ENCODE results near the gene POLR2I. TPM values are rescaled to one million over a fixed set of nuclear protein-coding genes. Genes with fewer than 3 reads are reported as not detected.
A peak's percentile ranks its signal among the peaks of the same experiment; 100 is the strongest.

The POLR2I gene
- total and polyA plus RNA-seq, 2 of the 13 experiments (the other 11 are each of a cell fraction or from before 2014, with no cell fraction given), result 40.5 to 104 TPM

GRCh38 chr19:36115453-36116343, 1.0 kb upstream of the POLR2I start, which contains the start of gene TBCB (continued):
- no peak for TF ChIP-seq GABPA (IDR thresholded peaks at IDR 0.05; ENCODE audit: low read depth, low read length)
- TF ChIP-seq GABPA (CRISPR knock-in tag; IDR thresholded peaks at IDR 0.05; ENCODE audit: low read depth), result peak; percentile 3; the same call in 1 of the 2 replicates
- 0 out of 2 replicates have a peak, but pooled peaks have one; percentile 24 for TF ChIP-seq NCOR1 (IDR thresholded peaks at IDR 0.05; ENCODE audit: borderline replicate concordance, low read length)
- TF ChIP-seq, protein P1, sequence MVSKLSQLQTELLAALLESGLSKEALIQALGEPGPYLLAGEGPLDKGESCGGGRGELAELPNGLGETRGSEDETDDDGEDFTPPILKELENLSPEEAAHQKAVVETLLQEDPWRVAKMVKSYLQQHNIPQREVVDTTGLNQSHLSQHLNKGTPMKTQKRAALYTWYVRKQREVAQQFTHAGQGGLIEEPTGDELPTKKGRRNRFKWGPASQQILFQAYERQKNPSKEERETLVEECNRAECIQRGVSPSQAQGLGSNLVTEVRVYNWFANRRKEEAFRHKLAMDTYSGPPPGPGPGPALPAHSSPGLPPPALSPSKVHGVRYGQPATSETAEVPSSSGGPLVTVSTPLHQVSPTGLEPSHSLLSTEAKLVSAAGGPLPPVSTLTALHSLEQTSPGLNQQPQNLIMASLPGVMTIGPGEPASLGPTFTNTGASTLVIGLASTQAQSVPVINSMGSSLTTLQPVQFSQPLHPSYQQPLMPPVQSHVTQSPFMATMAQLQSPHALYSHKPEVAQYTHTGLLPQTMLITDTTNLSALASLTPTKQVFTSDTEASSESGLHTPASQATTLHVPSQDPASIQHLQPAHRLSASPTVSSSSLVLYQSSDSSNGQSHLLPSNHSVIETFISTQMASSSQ (IDR thresholded peaks at IDR 0.05; ENCODE audit: low read depth), result no peak
- TF ChIP-seq, protein P1 (CRISPR knock-in tag; IDR thresholded peaks at IDR 0.05; ENCODE audit: borderline replicate concordance), result 0 out of 2 replicates have a peak, but pooled peaks have one; percentile 37
- TF ChIP-seq USF2 (IDR thresholded peaks at IDR 0.05; ENCODE audit: low read depth, low read length), result no peak
- TF ChIP-seq USF2 (CRISPR knock-in tag; IDR thresholded peaks at IDR 0.05; ENCODE audit: borderline replicate concordance), result peak; percentile 28; the same call in 1 of the 2 replicates
- peak; percentile 14 for TF ChIP-seq RBM39 (IDR thresholded peaks at IDR 0.05; ENCODE audit: low read depth, low read length, poor library complexity, severe bottlenecking)
- TF ChIP-seq MED8 (CRISPR knock-in tag; IDR thresholded peaks at IDR 0.05; ENCODE audit: insufficient replicate concordance), result no peak
- no peak for TF ChIP-seq ZBTB10 (CRISPR knock-in tag; IDR thresholded peaks at IDR 0.05; ENCODE audit: borderline replicate concordance)
- TF ChIP-seq PATZ1 (CRISPR knock-in tag; IDR thresholded peaks at IDR 0.05), result peak; percentile 47
- TF ChIP-seq CHD2 (IDR thresholded peaks at IDR 0.05; ENCODE audit: low read depth, low read length), result peak; percentile 62; the same call in 1 of the 2 replicates
- 0 out of 2 replicates have a peak, but pooled peaks have one; percentile 27 for TF ChIP-seq ZNF251 (CRISPR knock-in tag; IDR thresholded peaks at IDR 0.05)
- TF ChIP-seq ZSCAN31 (CRISPR knock-in tag; IDR thresholded peaks at IDR 0.05; ENCODE audit: low read depth), result peak; percentile 6; the same call in 1 of the 2 replicates
- TF ChIP-seq ATAD3A (CRISPR knock-in tag; IDR thresholded peaks at IDR 0.05), result 0 out of 2 replicates have a peak, but pooled peaks have one; percentile 27
- TF ChIP-seq ZNF780A (CRISPR knock-in tag; IDR thresholded peaks at IDR 0.05), result no peak
